DMS153 (cell line): Measurements from ENCODE around the gene ACTL7A.
"Not testable (repeated sequence)": the region's sequence is repeated elsewhere in the genome, so short reads cannot be mapped to it uniquely, and the experiment has no call there.

Source experiments
- DNase-seq: peaks from one replicate; lab custom pipeline; 2025; lab: John Stamatoyannopoulos, UW

The ACTL7A gene, protein sequence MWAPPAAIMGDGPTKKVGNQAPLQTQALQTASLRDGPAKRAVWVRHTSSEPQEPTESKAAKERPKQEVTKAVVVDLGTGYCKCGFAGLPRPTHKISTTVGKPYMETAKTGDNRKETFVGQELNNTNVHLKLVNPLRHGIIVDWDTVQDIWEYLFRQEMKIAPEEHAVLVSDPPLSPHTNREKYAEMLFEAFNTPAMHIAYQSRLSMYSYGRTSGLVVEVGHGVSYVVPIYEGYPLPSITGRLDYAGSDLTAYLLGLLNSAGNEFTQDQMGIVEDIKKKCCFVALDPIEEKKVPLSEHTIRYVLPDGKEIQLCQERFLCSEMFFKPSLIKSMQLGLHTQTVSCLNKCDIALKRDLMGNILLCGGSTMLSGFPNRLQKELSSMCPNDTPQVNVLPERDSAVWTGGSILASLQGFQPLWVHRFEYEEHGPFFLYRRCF

GRCh38 chr9:108861997-108862396, at the start of gene ACTL7A:
ACTL7A (plus strand) TSS chr9:108862266; CDS start chr9:108862323, 57 bp downstream.
- no peak for DNase-seq

GRCh38 chr9:108812396-108813025, 49.6 kb upstream of the ACTL7A start:
- DNase-seq: no peak

GRCh38 chr9:108813951-108814601, 48.0 kb upstream of the ACTL7A start:
- DNase-seq: peak; percentile 76

DNA sequence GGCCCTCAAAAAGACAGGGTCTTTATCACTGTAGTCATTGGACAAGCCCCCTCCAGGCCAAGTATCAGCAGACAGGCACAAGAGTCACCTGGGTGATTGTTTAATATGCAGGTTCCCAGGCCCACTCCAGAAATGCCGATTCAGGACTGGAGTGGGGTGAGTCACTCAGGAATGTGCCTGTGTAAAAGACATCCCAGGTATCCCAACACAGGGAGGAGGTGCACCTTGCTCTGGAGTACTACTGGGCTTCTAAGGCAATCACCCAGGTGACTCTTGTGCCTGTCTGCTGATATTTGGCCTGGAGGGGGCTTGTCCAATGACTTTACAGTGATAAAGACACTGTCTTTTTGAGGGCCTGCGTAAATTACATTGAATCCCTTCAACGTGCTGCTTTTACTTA, 46.9 kb upstream of the ACTL7A start:
- no peak for DNase-seq

DNA sequence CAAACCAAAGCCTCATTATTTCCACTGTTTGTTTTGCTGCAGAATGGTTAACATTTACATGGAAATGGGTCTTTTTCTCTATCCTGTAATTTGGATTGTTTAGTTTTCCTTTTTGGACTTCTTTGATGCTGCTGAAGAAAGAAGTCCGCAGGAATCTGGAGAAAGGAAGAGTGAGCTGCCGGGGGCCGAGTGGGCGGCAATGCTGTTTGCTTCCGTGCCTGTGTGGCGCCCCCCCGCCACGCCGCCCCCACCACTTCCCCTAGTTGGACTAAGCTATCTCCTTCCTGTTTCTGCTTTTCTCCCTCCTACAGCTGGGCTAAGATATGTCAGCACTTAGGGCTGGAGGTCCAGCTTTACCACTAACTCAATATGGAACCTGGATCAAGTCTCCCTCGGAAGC, 46.0 kb upstream of the ACTL7A start:
- no peak for DNase-seq

DNA sequence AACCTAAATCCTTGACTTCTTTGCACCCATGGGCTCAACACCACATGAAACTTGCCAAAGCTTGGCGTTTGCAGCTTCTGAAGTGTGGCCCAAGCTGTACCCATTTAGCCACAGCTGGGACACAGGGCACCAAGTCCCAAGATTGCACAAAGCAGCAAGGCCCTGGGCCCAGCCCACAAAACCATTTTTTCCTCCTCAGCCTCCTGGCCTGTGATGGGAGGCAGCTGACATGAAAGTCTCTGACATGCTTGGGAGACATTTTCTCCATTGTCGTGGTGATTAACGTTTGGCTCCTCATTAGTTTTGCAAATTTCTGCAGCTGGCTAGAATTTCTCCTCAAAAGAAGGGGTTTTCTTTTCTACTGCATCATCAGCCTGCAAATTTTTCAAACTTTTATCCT, 38.2 kb upstream of the ACTL7A start:
- DNase-seq: no peak

DNA sequence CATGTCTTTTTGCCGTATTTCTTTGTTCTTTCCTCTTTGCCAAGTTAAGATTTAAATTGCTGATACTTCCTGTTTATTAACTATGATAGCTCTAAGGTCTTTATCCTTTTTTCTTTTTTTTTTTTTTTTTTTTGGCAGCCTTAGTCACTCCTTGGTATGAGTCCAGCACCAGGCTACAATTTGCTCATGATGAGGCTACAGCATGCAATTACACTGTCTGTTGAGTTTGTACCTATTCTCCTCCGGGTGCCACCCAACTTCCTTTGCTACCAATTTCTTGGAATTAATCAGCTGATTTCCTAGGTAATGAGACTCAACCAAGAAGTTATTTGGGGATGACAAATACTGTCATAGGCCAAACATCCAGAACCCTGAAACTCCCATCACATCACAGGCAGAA, 31.8 kb upstream of the ACTL7A start:
- DNase-seq: no peak

- DNase-seq: no peak
These were observed 30.4 kb upstream of the ACTL7A start for GRCh38 chr9:108831496-108832178.

DNA sequence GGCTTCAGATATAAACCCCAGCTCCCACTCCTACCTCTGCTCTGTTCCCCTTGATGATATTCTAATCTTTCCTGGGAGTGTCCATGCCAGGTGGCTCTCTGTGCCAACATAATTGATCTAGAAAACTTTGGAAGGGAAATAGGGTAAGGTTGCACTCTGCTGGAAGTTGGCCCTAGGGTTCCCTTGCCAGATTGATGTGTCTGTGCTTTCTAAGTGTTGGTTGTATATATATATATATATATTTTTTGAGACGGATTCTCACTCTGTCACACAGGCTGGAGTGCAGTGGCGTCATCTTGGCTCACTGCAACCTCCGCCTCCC, 29.9 kb upstream of the ACTL7A start:
- no peak for DNase-seq

GRCh38 chr9:108834959-108835665, 27.0 kb upstream of the ACTL7A start:
- no peak for DNase-seq

DNA sequence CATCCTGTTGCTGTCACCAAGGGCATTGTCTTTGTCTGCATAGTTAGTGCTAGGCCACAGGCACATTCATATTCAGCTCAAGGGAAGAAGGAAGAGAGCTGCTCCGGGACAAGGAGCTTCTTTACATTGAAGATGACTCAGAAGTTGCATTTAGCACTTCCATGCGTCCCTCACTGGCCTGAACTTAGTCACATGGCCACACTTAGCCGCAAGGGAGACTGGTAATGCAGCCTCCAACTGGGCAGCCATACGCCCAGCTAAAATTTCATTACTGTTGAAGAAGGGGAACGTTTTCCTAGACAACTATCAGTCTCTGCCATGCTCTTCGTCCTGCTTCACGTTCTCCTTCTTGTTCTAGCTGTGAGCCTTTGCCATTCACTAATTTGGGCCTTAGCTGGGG, 26.2 kb upstream of the ACTL7A start:
- no peak for DNase-seq

DNA sequence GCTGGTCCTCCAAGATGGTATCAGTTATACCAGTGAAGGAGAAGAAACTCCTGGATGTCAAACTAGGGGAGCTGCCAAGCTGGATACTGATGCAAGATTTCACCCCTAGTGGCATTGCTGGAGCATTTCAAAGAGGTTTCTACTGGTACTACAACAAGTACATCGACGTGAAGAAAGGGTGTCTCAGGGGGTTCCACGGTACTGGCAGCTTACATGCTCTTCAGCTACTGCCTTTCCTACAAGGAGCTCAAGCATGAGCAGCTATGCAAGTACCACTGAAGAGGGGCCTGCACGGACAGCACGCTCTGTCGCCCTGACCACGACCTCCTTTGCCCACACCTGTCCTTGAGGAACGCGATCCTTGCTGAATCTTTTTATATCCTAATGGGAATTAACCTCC, 25.7 kb upstream of the ACTL7A start:
- no peak for DNase-seq

GRCh38 chr9:108836781-108837180, 25.3 kb upstream of the ACTL7A start:
- DNase-seq: no peak

GRCh38 chr9:108837530-108837929, 24.5 kb upstream of the ACTL7A start:
- DNase-seq: no peak

- no peak for DNase-seq
These were observed 24.0 kb upstream of the ACTL7A start for GRCh38 chr9:108838017-108838416.

GRCh38 chr9:108839561-108839960, 22.5 kb upstream of the ACTL7A start:
- DNase-seq: not testable (repeated sequence)

GRCh38 chr9:108842610-108843295, 19.3 kb upstream of the ACTL7A start:
- DNase-seq: no peak

DNA sequence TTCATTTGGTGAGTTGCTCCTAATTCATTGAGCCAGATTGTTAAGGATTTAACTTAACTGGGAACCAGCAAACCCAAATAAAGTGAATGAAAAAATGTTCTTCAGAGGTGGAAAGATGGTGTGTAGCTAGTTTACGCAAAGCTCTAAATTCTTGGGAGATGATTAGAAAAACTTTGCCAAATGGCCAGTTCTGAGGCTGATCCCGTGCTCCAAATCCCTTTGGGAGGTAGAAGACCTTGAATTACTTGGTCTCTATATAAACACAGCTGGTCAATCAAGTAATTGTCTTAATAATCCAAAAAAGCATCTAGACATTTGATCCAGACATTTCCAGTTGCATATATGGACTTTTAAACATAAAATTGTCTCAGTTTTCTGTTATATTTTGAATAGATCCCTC, 17.7 kb upstream of the ACTL7A start:
- DNase-seq: no peak

GRCh38 chr9:108844856-108845255, 17.2 kb upstream of the ACTL7A start:
- DNase-seq: peak; percentile 82

GRCh38 chr9:108845507-108845906, 16.6 kb upstream of the ACTL7A start:
- no peak for DNase-seq

- DNase-seq: no peak
These were observed 16.1 kb upstream of the ACTL7A start for GRCh38 chr9:108845947-108846346.
